K562 treated with DMSO at 1 percent for 24 hours (cell line): ENCODE measurements around the gene ACSL5. TPM values are rescaled to one million over a fixed set of nuclear protein-coding genes. Genes with fewer than 3 reads are reported as not detected.

Experiments
- total RNA-seq: library from RNA; unstranded; fragments of 300-600 nt; gene quantifications from 2 replicates; pipeline ENCODE4 v1.2.3, GENCODE V29; 2022; ENCODE audit warnings: low read depth; ENCODE audit not compliant: insufficient read depth

ACSL5 gene
- total RNA-seq, result 0.52 and 1.1 TPM in 2 replicates

DNA sequence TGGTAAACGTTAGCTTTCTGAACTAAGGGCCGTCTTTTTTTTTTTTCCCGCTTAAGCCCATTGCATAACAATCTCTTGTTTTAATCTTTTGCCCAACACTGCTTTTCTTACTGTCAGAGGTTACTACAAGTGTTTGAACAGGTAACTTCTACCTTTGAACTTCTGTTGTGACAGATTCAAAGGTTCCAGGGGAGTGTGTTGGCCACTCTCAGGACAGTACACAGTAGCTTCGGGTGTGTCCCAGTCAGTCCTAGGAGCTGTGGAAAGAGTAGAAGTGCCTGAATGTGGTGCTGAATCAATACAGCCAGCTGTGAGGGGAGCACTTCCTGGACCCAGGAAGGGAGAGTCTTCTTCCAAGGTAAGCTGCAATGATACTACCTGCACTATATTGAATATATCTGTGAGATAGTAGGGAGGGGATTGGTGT, at the start of gene ACSL5:
ACSL5 (plus strand) TSS at position 205 of the 427 bp plus-strand sequence. CDS start 20,831 bp downstream, outside the sequence.

GRCh38 chr10:112446855-112447619, 73.1 kb downstream of the ACSL5 start, which contains the start of the genes VTI1A and ZDHHC6:
VTI1A (plus strand) TSS chr10:112447215; CDS start chr10:112447374, 159 bp downstream.
ZDHHC6 (minus strand) TSS chr10:112446914; CDS start chr10:112445436, 1,478 bp downstream.

Other genes starting within 250 kb of the ACSL5 start
- gene GPAM, start 190.4 kb upstream of the ACSL5 start, total RNA-seq, result 1.6 and 2.4 TPM in 2 replicates
- gene TECTB, start 90.7 kb upstream of the ACSL5 start, total RNA-seq, result not detected in 2 replicates
- gene ZDHHC6, start 72.8 kb downstream of the ACSL5 start, total RNA-seq, result 4.5 and 5.0 TPM in 2 replicates
- 5.5 and 7.9 TPM in 2 replicates for gene VTI1A, start 73.1 kb downstream of the ACSL5 start, total RNA-seq